Thyroid gland (tissue), 4 donors: ENCODE results near the gene TXN.

Experiments used
- POLR2A ChIP-seq, 2 donors: fragments of 450-650 bp; IDR thresholded peaks; one replicate each; pipeline ENCODE4 v1.6.1; 2017; ENCODE audit warnings: antibody characterized with exemption in 2 of 2, mild to moderate bottlenecking in 2 of 2, moderate library complexity in 1 of 2
- TF ChIP-seq, protein P1 (sequence below), 6 experiments: fragments of 200-600 bp in 3 of 6; fragments of 450-650 bp in 3 of 6; sonication (generic) in 3 of 6; IDR thresholded peaks; one replicate each; pipeline ENCODE4 v1.5.1; 2016 to 2019; ENCODE audit warnings: antibody characterized with exemption in 6 of 6, mild to moderate bottlenecking in 2 of 6, inconsistent platforms in 1 of 6, moderate library complexity in 1 of 6

DNA sequence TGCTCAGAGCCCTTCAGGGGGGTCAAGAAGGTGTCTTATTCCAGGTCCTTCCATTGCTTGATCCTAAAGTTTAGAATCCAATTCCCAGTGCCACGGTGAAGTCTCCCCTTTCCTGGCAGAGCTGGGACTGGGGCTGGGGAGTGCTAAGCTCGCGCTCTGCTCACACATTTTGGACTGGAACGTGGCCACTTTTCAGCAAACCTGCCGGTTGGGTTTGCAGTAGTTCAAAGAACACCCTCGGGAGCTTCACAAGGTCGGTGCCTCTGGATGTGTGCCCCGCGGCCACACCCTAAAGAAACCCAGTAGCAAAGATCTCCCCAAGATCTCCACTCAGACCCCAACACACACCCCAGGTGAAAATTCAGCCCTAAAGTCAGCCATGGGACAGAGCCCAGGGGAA is 48.3 kb downstream of the TXN start, which contains the start of gene C9orf152:
- TF ChIP-seq, protein P1, sequence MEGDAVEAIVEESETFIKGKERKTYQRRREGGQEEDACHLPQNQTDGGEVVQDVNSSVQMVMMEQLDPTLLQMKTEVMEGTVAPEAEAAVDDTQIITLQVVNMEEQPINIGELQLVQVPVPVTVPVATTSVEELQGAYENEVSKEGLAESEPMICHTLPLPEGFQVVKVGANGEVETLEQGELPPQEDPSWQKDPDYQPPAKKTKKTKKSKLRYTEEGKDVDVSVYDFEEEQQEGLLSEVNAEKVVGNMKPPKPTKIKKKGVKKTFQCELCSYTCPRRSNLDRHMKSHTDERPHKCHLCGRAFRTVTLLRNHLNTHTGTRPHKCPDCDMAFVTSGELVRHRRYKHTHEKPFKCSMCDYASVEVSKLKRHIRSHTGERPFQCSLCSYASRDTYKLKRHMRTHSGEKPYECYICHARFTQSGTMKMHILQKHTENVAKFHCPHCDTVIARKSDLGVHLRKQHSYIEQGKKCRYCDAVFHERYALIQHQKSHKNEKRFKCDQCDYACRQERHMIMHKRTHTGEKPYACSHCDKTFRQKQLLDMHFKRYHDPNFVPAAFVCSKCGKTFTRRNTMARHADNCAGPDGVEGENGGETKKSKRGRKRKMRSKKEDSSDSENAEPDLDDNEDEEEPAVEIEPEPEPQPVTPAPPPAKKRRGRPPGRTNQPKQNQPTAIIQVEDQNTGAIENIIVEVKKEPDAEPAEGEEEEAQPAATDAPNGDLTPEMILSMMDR (IDR thresholded peaks at IDR 0.05): no peak
- TF ChIP-seq POLR2A (IDR thresholded peaks at IDR 0.05): no peak
